ENCODE measurements around the gene CD1B.
"Not testable (repeated sequence)": the region's sequence is repeated elsewhere in the genome, so short reads cannot be mapped to it uniquely, and the experiment has no call there.

The CD1B gene

DNA sequence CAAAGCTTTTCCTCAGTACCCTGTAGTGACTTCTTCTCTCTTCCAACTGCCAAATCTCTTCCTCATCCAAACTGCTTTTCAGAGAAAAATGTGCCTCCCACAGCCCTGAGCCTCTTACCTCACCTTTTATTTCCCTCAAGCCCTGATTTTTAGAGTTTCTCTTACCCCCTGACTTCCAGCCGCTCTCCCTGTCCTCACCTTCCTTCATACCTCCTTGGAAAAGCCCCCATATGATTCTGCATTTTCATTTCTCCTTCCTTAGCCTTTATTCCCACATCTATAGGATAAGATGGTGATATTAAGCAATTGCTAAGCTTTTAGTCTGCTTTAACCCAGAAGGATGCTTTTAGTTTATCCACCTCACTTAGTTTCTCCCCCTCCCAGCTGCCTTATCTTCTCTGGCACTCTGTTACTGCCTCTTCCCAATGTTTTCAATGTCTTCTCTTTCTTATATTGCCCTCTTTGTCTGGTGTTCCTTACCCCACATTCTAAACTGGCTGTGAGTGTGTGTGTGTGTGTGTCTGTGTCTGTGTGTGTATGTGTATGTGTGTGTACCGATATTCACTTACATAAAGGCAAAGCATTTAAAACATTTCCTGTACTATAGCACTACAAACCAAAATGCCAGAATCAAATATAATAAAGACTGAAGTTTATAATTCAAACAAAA lies at the start of gene CD1B:
Gene CD1B (minus strand): TSS at position 51 of the 670 bp plus-strand sequence. CDS start 108 bp downstream, outside the sequence.
- intact Hi-C loops (cut with DNase I), result no loop called here
- no peak for DNase-seq

DNA sequence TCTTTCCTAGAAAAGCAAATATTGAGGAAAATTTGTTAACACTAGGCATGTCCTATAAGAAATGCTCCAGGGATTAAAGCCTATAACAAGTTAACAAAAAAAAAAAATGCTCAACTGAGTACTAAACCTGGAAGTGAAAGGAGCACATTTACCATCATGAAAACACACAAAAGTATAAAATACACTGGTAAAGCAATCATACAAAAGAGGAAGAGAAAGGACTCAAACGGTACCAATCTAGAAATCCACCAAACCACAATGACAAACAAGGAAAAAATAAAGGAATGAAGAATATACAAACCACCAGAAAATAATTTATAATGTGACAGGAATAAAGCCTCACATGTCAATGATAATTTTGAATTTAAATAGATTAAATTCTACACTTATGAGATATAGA lies 43.5 kb upstream of the CD1B start:
- intact Hi-C loops (cut with DNase I), result no loop called here
- no peak for DNase-seq

DNA sequence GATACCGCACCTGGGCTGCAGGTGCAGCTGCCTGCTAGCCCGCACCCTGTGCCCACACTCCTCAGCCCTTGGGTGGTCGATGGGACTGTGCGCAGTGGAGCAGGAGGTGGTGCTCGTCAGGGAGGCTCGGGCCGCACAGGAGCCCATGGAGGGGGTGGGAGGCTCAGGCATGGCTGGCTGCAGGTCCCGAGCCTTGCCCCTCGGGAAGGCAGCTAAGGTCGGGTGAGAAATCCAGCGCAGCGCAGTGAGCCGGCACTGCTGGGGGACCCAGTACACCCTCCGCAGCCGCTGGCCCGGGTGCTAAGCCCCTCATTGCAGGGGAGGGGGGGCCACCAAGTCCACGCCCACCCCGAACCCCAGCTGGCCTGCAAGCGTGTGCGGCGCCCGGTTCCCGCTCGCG lies 42.8 kb upstream of the CD1B start:
- intact Hi-C loops (cut with DNase I); DNase-seq: not testable (repeated sequence)

DNA sequence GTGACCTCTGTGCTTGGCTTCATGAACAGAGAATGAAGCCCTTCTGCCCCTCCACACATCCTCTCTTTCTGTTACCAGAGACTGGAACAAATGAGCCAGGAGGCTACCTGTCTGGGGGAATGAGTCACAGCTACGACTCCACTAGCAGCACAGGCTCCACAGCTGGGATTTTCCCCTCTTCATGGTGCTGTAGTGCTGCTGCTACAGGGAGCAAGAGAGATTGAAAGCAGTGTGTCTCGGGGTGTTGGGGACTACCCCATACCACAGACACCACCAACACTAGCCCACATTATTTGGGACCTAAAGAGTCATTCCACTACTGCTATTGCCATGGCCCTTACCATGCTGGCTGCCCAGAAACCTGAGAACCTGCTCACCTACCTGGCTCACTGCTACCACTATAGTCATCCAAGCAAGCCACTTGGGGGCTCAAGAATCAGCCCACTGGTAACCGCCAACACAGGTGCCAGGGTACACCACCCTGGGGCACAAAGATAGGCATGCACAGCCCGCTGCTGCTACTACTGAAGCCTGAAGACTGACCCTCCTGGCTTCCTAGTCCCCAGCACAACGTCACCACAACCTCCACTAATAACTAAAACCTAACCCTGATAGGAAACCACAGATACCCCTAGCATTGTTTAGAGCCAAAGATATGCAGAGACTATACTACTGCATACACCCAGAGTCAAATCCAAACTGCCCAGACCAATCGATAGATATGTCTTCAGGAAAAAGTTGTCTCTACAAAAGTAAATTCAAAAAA lies 40.0 kb upstream of the CD1B start:
- intact Hi-C loops (cut with DNase I), result no loop called here
- DNase-seq, result no peak

DNA sequence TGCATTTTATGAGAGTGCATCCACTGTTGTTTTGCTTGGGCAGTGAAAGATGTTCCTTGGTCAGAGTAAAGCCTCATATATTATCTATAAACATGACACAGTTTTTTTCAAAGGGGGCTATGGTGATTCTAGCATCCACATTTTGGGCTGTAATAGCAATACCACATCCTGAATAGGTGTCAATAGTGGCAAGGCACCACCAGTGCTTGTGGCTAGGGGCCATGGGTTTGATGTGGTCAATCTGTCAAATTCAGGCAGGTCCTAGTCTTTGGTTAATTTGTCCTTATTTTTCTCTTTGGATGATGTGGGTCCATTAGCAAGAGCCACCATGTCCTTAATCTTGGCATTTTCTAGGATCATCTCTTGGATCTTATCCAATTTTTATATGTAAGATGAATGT lies 35.5 kb upstream of the CD1B start:
- intact Hi-C loops (cut with DNase I), result no loop called here
- DNase-seq, result no peak

DNA sequence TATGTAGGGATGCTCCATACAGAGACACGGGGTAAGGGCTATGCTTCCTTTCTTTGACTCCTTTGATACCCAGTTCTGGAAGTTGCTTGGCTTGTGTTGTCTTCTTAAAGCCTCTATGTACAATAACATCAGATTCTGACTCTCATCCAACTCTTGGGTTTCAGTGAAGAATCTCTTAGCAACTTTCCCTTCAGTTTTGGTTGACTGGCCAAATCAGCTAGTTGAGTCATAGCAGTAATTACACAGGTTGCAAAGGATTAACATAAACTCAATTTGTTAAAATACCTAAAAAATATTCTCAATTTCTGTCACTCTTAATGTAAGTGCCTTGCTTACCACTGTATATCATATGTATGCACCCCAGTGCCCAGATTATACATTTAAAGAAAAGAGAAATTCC lies 31.6 kb upstream of the CD1B start:
- no peak for DNase-seq
- intact Hi-C loops (cut with DNase I), result no loop called here

DNA sequence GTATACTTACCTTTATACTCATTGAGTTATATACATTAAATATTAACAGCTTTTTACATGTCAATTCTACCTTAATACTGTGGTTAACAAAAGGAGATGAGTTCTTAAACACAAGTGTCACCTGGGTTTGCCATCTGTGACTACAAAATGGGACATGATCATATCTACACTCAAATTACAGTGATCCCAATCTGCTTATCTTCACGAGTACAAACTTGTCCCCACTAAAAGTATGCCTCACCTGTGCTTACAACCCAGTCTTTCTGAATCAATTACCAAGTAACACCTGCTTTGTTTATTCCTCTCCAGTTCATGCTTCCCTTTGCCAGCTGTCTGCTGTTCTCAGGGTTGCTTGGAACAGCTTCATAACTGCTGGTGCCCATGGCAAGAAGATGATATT lies 31.2 kb upstream of the CD1B start:
- intact Hi-C loops (cut with DNase I), result no loop called here
- DNase-seq, result no peak

DNA sequence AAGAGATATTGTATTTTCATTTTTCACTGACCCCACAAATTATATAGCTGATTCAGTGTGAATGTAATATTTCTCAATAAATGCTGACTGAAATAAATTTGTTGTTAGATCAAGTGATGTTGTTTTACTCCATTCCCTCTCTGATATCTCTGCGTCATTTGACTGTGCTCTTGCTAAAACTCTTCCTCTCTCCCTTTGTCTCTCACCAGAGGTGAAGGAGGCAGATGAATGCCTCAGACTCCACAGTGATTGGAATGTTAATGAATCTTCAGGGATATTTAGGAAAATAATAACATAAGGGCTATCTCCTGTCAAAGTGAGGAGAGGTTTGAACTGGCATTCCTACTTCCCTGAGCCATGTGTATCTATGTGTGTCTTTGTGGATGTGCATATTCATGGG lies 26.1 kb upstream of the CD1B start:
- intact Hi-C loops (cut with DNase I), result no loop called here
- DNase-seq, result no peak

DNA sequence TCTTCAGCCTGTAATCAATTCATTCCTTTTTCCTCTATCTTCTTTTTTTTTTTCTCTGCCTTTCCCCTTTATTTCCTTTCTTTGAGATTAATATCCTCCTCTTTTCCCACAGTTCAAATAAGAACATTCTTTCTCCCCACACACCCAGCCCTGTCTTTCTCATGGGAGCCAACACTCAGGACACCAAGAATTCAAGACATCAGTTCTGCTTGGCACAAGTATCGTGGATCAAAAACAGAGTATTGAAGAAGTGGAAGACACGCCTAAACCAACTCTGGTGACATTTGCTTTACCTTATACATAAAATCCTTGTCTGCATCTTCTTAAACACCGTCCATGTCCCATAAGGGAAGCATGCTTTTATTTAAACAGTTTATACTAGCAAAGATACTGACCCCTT lies 25.3 kb upstream of the CD1B start:
- no peak for DNase-seq
- intact Hi-C loops (cut with DNase I), result no loop called here

DNA sequence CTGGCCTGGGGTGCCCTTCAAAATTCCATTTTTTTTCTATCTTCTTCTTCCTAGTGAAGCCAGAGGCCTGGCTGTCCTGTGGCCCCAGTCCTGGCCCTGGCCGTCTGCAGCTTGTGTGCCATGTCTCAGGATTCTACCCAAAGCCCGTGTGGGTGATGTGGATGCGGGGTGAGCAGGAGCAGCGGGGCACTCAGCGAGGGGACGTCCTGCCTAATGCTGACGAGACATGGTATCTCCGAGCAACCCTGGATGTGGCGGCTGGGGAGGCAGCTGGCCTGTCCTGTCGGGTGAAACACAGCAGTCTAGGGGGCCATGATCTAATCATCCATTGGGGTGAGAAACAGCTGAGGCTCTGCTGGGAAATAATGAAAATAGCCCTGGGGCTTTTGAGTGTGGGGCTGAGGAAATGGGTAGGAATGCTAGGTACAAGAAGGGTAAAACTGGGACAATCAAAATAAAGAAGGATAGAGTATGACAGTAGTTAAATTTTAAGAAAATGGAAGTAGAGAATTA lies 24.5 kb upstream of the CD1B start:
- DNase-seq, result no peak
- intact Hi-C loops (cut with DNase I), result no loop called here

DNA sequence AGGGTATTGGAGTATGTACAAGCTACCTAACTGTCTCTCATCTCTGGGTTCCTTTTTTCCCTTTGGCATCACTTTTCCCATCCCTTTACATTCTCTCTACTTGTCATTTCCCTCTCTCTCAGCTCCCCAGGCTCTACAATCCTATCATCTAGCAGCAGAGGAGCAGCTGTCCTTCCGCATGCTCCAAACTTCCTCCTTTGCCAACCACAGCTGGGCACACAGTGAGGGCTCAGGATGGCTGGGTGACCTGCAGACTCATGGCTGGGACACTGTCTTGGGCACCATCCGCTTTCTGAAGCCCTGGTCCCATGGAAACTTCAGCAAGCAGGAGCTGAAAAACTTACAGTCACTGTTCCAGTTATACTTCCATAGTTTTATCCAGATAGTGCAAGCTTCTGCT lies 22.9 kb upstream of the CD1B start:
- DNase-seq, result peak in 1 of 42 donors; percentile 1
- intact Hi-C loops (cut with DNase I), result no loop called here

DNA sequence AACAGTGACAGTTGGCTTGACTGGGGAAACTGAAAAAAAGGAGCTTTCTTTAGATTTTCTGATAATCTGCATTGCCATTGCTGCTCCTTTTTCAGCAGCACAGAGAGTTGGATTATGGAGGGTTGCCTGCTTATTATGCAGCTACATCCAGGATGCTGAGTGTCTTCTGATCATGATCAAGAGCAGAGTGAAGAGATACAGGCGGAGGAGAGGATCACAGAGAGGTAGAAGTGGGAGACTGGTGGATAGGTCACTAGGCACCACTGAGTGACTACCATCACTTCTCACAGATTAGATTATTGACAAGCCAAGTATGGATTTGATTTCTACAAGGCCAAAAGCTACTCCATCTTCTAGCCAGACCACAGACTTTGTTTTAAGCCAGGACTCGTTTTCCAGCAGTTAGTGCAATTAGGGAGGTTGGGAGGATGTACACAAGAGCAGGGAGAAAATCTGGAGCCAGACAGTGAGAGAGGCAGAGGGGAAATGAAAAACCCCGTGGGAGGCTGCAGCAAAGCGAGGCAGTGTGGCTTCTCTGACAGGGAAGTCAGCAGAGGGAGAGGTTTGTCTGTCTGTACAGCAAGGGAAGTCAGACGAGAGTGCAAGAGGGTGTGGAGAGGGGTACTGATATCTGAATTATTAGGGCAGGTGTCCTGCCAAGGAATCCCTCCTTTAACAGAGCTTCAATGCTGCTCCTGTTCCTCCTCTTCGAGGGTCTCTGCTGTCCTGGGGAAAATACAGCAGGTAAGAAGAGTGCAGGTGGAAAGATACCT lies 22.2 kb upstream of the CD1B start, which contains the start of gene CD1E:
Gene CD1E (plus strand): TSS at position 592 of the 773 bp plus-strand sequence. CDS start 95 bp downstream, at position 687.
- DNase-seq, result peak in 1 of 42 donors; percentile 1

DNA sequence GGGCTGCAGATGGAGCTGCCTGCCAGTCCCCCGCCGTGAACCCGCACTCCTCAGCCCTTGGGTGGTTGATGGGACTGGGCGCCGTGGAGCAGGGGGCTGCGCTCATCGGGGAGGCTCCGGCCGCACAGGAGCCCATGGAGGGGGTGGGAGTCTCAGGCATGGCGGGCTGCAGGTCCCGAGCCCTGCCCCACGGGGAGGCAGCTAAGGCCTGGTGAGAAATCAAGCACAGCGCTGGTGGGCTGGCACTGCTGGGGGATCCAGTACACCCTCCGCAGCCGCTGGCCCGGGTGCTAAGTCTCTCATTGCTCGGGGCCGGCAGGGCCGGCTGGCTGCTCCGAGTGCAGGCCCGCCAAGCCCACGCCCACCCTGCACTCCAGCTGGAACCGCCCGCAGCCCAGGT lies 17.6 kb upstream of the CD1B start:
- DNase-seq; intact Hi-C loops (cut with DNase I): not testable (repeated sequence)

More for the DNA sequence above, 22.2 kb upstream of the CD1B start, which contains the start of gene CD1E:
- intact Hi-C loops (cut with DNase I), result no loop called here

DNA sequence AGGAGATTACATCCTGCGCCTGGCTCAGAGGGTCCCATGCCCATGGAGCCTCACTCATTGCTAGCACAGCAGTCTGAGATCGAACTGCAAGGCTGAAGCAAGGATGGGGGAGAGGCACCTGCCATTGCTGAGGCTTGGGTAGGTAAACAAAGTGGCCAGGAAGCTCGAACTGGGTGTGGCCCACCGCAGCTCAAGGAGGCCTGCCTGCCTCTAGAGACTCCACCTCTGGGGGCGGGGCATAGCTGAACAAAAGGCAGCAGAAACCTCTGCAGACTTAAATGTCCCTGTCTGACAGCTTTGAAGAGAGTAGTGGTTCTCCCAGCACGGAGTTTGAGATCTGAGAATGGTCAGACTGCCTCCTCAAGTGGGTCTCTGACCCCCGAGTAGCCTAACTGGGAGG lies 5.1 kb upstream of the CD1B start:
- intact Hi-C loops (cut with DNase I); DNase-seq: not testable (repeated sequence)

DNA sequence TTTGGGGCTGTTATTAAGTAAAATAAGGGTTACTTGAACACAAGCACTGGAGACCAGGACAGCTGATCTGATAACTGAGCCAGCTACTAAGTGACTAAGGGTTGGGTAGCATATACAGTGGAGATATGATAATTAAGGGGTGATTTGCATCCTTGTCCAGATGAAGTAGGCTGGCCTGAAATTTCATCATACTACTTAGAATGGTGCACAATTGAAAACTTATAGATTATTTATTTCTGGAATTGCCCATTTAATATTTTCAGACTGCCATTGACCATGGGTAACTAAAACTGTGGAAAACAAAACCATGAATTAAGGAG lies 3.8 kb upstream of the CD1B start:
- no peak for DNase-seq
- intact Hi-C loops (cut with DNase I), result no loop called here

DNA sequence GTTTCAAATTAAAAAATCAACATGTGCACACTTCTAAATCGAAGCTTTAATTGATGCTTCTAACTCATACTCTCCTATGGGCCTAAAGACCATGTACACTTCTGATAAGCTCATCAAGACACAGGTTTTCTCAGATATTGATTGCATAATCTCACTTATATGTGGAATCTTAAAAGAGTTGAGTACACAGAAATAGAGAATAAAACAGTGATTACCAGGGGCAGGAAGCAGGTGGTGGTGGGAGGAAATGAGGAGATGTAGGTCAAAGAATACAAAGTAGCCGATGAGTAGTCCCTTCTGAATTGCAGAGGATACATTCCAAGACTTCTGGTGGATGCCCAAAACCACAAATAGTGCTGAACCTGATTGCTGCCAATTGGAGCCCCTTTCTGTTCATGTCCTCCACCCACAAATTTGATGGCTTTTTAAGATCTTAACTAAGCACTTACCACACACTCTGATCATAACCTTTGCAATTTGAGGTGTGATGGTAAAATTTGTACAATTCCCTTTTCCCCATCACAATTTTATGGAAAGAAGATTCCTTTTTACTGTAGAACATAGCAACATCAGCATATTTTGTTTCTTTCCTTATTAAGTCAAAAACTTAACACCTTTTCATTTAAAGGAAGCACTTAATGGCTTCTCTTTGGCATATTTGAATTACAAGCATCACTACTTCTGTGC lies 3.3 kb upstream of the CD1B start:
- DNase-seq, result no peak
- intact Hi-C loops (cut with DNase I), result no loop called here

DNA sequence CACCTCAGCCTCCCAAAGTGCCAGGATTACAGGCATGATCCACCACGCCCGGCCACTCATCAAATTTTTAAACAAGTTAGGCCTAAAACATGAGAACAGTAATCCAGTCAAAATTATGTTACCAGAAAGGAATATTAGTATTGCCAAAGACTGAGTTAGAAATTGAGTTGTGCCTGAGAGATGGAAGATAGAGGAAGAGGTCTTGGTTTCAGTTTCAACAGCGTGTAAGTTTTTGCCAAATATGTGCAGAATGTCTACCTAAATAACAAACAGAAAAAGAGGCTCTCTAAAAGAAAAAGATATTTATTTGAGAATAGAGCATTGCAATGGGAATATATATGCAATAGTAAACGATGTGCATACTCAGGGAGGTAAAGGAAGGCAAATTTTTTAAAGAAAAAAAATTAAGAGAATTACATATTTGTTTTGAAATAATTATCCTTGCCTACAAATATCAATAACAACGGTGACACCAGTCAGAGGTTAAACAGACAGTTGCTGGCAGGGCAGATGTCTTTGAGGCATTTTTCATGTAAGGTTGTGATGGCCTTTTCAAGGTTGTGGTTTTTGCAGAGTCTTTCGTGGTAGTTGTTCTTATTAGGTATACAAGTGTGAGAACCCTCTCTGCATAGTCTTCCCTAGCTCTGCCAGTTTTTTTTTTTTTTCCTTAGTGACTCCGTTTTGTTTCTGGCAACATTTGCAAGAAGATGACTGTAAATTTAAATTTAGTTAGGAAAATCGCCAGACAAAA lies 2.2 kb upstream of the CD1B start:
- intact Hi-C loops (cut with DNase I), result no loop called here
- no peak for DNase-seq

DNA sequence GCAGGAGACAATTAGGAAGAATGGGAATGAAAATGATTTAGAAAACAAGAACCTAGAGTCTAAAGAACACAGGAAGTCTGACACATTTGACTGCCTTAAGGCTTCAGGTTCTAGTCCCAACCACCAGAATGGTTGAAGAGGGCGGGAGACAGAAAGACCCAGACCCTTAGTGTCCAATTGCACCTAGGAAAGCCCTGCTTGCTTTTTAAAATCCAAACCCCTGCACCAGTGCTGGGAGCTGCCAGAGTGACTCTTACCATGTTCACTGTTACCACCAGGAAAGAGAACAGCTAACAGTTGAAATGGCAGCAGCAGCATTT lies 265 bp downstream of the CD1B start:
- no peak for DNase-seq
- intact Hi-C loops (cut with DNase I), result no loop called here

Data from head of caudate nucleus (tissue), 42 donors.